GM18951 (cell line): ENCODE results near the gene CGB8.
"Not testable (repeated sequence)": the region's sequence is repeated elsewhere in the genome, so short reads cannot be mapped to it uniquely, and the experiment has no call there.

Experiments used
- POLR2A ChIP-seq: IDR thresholded peaks from 4 replicates; pipeline ENCODE4 v1.6.1; 2011; ENCODE audit warnings: mild to moderate bottlenecking; ENCODE audit not compliant: insufficient read length, insufficient read depth; ENCODE audit errors: extremely low read depth
- in situ Hi-C: fragments of 300-500 bp; cut with MboI; formaldehyde crosslinking; loops from one replicate; pipeline ENCODE4 v1.12.0; 2022; ENCODE audit warnings: low sequenced_read_pairs, mixed read lengths, inconsistent platforms; ENCODE audit not compliant: unreplicated experiment

The CGB8 gene

GRCh38 chr19:49056101-49056901 is 7.4 kb upstream of the CGB8 start:
- no peak for TF ChIP-seq POLR2A
- in situ Hi-C loops = no loop called here

- in situ Hi-C loops = not testable (repeated sequence)
Measured at GRCh38 chr19:49050376-49051033, 1.6 kb upstream of the CGB8 start.

GRCh38 chr19:49049834-49050233 is 923 bp upstream of the CGB8 start:
- in situ Hi-C loops = not testable (repeated sequence)

DNA sequence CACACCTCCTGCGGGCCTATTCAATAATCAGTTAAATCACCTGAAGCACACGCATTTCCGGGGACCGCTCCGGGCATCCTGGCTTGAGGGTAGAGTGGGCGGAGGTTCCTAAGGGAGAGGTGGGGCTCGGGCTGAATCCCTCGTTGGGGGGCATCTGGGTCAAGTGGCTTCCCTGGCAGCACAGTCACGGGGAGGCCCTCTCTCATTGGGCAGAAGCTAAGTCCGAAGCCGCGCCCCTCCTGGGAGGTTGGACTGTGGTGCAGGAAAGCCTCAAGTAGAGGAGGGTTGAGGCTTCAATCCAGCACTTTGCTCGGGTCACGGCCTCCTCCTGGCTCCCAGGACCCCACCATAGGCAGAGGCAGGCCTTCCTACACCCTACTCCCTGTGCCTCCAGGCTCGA is 5.4 kb downstream of the CGB8 start, which contains the start of gene CGB5:
Gene CGB5 (plus strand): TSS at position 301 of the 400 bp plus-strand sequence. CDS start 362 bp downstream, outside the sequence.
- in situ Hi-C loops = not testable (repeated sequence)

- in situ Hi-C loops = not testable (repeated sequence)
Measured at GRCh38 chr19:49042666-49043065, 6.2 kb downstream of the CGB8 start.

- no peak for TF ChIP-seq POLR2A
- in situ Hi-C loops = no loop called here
Measured at GRCh38 chr19:49042177-49042576, 6.7 kb downstream of the CGB8 start.

DNA sequence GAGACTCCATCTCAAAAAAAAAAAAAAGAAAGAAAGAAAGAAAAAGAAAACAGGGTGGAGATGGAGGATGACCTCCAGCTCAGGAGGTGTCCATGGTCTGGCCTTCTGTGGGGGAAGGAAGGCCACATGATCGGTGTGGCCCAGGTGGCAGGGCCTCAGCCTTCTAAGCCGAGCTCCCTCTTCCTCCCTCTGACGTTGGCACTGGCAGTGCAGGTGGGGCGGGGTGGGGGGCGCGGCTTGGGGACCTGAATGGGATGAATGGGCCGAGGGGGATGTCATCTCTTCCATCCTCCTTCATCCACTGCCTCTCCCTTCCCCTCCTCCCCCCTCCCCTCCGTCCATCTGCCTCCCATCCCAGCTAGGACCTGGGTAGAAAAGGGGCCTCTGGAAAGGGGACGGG is 9.2 kb downstream of the CGB8 start:
- in situ Hi-C loops = not testable (repeated sequence)

- in situ Hi-C loops = not testable (repeated sequence)
Measured at GRCh38 chr19:49038557-49039276, 10.2 kb downstream of the CGB8 start.

DNA sequence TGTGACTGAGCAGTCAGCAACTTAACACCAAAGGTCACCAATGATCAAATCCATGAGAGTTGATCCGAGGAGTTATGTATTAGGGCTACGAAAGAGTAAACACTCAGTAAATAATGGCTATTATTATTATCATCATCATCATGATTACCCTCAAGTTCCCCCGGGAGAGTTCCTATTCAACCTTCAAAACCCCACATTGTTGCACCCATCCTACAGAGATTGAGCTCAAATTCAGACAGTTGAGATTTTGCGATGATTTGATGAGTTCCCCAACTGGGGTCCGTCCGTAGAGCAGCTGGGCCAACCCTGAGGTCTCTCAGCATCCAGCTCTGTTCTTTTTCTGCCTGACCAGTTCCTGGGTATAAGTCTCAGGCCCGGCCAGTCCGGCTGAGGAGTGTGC is 10.8 kb downstream of the CGB8 start:
- in situ Hi-C loops = not testable (repeated sequence)

GRCh38 chr19:49036815-49037214 is 12.1 kb downstream of the CGB8 start, which contains the start of gene CGB1:
Gene CGB1 (minus strand): TSS chr19:49036895. CDS start chr19:49036711, 184 bp downstream.
- in situ Hi-C loops = not testable (repeated sequence)

DNA sequence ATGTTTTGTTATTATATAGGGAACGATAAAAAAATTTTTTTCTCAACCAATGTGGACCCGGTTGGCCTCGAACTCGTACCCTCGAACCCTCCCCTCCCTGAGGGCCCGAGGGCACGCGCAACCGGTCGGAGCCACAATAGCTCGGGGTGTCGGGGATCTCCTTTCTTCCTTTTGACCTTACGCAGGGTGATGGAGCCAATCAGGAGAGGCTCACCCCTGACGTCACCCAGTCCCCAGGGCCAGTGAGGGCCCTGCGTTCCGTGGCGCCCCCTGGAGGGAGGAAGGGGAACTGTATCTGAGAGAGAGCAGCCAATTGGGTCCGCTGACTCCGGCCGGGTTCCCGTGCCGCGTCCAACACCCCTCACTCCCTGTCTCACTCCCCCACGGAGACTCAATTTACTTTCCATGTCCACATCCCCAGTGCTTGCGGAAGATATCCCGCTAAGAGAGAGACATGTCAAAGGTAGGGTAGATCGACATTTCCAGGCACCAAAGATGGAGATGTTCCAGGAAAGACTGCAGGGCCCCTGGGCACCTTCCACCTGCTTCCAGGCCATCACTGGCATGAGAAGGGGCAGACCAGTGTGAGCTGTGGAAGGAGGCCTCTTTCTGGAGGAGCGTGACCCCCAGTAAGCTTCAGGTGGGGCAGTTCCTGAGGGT is 17.1 kb downstream of the CGB8 start, which contains the start of gene CGB2:
Gene CGB2 (plus strand): TSS at position 249 of the 660 bp plus-strand sequence. CDS start 206 bp downstream, at position 455.
- in situ Hi-C loops = not testable (repeated sequence)

GRCh38 chr19:49030323-49030722 is 18.6 kb downstream of the CGB8 start:
- in situ Hi-C loops = not testable (repeated sequence)

DNA sequence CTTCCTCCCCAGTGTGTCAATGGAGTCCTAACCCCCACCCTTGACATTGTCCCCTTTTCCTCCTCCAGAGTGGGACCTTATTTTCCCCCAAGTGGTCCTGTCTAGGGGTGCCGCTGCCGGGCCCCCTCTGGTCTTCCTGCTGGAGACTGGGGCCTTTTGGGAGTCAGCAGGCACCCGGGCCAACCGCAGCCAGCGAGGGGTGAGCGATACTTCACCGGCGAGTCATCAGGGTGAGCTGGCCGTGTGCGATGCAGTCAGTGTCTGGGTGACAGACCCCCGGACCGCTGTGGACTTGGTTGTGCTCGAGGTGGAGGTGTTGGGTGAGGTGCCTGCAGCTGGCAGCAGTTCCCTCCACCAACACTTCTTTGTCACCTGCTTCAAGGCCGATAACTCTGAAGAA is 19.2 kb downstream of the CGB8 start:
- in situ Hi-C loops = not testable (repeated sequence)

DNA sequence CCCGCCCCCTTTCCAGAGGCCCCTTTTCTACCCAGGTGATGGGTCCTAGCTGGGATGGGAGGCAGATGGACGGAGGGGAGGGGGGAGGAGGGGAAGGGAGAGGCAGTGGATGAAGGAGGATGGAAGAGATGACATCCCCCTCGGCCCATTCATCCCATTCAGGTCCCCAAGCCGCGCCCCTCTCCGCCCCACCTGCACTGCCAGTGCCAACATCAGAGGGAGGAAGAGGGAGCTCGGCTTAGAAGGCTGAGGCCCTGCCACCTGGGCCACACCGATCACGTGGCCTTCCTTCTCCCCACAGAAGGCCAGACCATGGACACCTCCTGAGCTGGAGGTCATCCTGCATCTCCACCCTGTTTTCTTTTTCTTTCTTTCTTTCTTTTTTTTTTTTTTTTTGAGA is 20.2 kb downstream of the CGB8 start:
- in situ Hi-C loops = not testable (repeated sequence)

- in situ Hi-C loops = not testable (repeated sequence)
Measured at GRCh38 chr19:49025599-49025998, 23.3 kb downstream of the CGB8 start.

GRCh38 chr19:49025088-49025487 is 23.8 kb downstream of the CGB8 start:
- in situ Hi-C loops = not testable (repeated sequence)

- in situ Hi-C loops = not testable (repeated sequence)
Measured at GRCh38 chr19:49024233-49024632, 24.7 kb downstream of the CGB8 start, which contains the start of gene CGB3. Gene CGB3 (minus strand): TSS chr19:49024333. CDS start chr19:49023971, 362 bp downstream.
